ENCODE results near the gene PRPF40A.
A peak's percentile ranks its signal among the peaks of the same experiment; 100 is the strongest.
"Not testable (repeated sequence)": the region's sequence is repeated elsewhere in the genome, so short reads cannot be mapped to it uniquely, and the experiment has no call there.

Gene PRPF40A

GRCh38 chr2:152755029-152755428 lies 37.8 kb upstream of the PRPF40A start:
- TF ChIP-seq, protein P1, sequence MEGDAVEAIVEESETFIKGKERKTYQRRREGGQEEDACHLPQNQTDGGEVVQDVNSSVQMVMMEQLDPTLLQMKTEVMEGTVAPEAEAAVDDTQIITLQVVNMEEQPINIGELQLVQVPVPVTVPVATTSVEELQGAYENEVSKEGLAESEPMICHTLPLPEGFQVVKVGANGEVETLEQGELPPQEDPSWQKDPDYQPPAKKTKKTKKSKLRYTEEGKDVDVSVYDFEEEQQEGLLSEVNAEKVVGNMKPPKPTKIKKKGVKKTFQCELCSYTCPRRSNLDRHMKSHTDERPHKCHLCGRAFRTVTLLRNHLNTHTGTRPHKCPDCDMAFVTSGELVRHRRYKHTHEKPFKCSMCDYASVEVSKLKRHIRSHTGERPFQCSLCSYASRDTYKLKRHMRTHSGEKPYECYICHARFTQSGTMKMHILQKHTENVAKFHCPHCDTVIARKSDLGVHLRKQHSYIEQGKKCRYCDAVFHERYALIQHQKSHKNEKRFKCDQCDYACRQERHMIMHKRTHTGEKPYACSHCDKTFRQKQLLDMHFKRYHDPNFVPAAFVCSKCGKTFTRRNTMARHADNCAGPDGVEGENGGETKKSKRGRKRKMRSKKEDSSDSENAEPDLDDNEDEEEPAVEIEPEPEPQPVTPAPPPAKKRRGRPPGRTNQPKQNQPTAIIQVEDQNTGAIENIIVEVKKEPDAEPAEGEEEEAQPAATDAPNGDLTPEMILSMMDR (conservative IDR thresholded peaks at IDR 0.05; ENCODE audit: low read length) = peak; percentile 33
- DNase-seq (ENCODE audit: low read depth) = no peak
- H3K4me3 ChIP-seq (ENCODE audit: low read length) = no peak overlapping the region

- H3K4me3 ChIP-seq (ENCODE audit: low read length); DNase-seq (ENCODE audit: low read depth): not testable (repeated sequence)
Measured at GRCh38 chr2:152747751-152748150, 30.5 kb upstream of the PRPF40A start.

DNA sequence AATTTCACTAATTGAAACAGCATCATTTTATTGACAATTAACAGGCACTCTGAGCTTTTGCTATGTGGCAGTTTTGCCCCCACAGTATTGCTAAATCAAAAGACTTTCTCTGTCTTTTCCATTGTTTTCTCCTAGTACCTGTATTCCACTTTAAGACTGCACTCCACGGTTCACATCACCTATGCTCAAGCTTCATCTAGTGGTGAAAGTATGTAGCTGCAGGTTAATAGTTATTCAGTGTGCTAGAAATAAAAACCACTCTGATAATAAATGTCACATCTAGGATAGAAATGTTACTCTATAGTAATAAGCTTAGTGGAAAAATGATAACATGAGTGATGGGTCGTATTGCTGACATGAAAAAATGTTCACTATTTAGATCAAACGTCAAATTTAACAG lies 25.7 kb upstream of the PRPF40A start:
- no peak for DNase-seq (ENCODE audit: low read depth)
- H3K4me3 ChIP-seq (ENCODE audit: low read length) = no peak overlapping the region
- TF ChIP-seq, protein P1 (conservative IDR thresholded peaks at IDR 0.05; ENCODE audit: low read length) = peak; percentile 56

DNA sequence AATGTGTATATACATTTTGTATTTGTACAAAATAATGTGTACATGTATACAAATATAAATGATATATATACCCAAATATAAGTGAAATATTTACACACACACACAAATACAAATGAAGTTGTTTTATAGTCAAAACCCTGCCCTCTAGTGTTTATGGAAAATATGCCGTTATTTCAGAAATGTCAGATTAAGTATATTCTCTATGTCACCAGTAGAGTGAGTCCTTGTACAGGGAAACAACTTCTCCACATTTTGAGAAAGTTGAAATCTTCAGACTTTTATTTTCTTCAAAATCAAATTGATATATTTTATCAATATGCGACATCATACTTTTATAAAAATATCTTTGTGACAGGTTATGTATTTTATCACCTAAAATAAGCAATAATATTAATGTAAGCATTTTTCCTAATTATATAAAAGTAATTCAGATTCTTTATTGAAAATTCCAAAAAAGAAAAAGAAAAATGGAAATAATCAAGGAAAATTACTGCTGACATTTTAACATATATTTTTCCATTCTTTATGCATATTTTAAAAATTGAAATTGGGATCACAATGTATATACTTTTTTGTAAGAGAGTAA lies 23.6 kb upstream of the PRPF40A start:
- no peak overlapping the region for H3K4me3 ChIP-seq (ENCODE audit: low read length)
- DNase-seq (ENCODE audit: low read depth) = peak; percentile 68
- TF ChIP-seq, protein P1 (conservative IDR thresholded peaks at IDR 0.05; ENCODE audit: low read length) = peak; percentile 97

DNA sequence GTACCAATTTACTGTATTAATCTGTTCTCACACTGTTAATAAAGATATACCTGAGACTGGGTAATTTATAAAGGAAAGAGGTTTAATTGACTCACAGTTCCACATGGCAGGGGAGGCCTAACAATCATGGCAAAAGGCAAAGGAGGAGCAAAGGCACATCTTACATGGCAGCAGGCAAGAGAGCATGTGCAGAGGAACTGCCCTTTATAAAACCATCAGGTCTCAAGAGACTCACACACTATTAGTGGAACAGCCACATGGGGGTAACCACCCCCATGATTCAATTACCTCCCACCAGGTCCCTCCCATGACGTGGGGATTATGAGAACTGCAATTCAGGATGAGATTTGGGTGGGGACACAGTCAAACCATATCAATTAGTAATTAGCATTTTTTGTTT lies 22.4 kb upstream of the PRPF40A start:
- not testable (repeated sequence) for H3K4me3 ChIP-seq (ENCODE audit: low read length); DNase-seq (ENCODE audit: low read depth)

- TF ChIP-seq, protein P1 (conservative IDR thresholded peaks at IDR 0.05; ENCODE audit: low read length) = no peak
- no peak overlapping the region for H3K4me3 ChIP-seq (ENCODE audit: low read length)
- DNase-seq (ENCODE audit: low read depth) = no peak
Measured at GRCh38 chr2:152738438-152738837, 21.2 kb upstream of the PRPF40A start.

GRCh38 chr2:152737509-152737908 lies 20.2 kb upstream of the PRPF40A start:
- not testable (repeated sequence) for DNase-seq (ENCODE audit: low read depth); H3K4me3 ChIP-seq (ENCODE audit: low read length)

DNA sequence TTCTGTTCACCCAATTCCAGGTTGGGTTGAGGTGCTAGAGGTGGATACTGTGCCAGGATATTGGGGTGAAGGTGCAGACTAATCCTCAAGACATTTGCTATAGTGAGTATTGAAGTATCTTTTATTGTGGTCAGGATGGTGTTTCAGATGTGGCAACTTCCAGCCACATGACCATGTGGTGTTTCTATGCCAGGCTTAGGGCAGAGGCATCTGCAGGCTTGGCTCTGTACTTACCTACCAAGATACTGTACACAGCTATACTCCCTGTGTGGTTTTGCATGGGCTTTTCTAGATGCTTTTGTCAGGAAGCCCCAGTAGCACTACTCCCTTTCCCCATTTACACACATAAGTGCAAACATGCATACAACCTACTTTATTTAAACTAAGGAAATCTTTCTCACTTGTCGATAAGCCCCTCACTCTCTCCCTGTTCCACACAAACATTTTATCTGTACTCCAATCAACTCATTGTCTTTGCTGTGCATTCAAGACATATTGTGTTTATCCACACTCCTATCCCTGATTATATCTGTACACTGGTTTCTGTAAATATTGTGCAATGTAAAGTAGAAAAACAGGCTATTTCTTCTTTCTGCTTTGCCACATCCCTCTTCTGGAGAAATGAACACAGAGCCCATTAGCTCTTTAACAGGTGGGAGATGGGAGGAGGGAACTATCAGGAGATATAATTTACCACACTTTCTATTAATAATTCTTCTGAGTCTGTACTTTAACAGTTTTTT lies 13.5 kb upstream of the PRPF40A start:
- TF ChIP-seq, protein P1 (conservative IDR thresholded peaks at IDR 0.05; ENCODE audit: low read length) = no peak
- no peak overlapping the region for H3K4me3 ChIP-seq (ENCODE audit: low read length)
- peak; percentile 39 for DNase-seq (ENCODE audit: low read depth)
